IPS DF 19.7 (cell line): ENCODE data around the gene PXMP2.

Source experiments
- DNase-seq: peaks from one replicate; pipeline ENCODE4 v3.0.0-alpha.2; 2013; ENCODE audit warnings: low read depth, low spot score

PXMP2 gene

GRCh38 chr12:132687211-132688164 lies at the start of gene PXMP2, which contains the start of gene POLE:
TSS of gene PXMP2 (plus strand) at chr12:132687587. CDS start at chr12:132687671, 84 bp downstream.
TSS of gene POLE (minus strand) at chr12:132687342. CDS start at chr12:132687315, 27 bp downstream.
- peak; percentile 70 for DNase-seq

GRCh38 chr12:132637811-132638210 lies 49.6 kb upstream of the PXMP2 start:
- no peak for DNase-seq

GRCh38 chr12:132638541-132639408 lies 48.6 kb upstream of the PXMP2 start:
- no peak for DNase-seq

DNA sequence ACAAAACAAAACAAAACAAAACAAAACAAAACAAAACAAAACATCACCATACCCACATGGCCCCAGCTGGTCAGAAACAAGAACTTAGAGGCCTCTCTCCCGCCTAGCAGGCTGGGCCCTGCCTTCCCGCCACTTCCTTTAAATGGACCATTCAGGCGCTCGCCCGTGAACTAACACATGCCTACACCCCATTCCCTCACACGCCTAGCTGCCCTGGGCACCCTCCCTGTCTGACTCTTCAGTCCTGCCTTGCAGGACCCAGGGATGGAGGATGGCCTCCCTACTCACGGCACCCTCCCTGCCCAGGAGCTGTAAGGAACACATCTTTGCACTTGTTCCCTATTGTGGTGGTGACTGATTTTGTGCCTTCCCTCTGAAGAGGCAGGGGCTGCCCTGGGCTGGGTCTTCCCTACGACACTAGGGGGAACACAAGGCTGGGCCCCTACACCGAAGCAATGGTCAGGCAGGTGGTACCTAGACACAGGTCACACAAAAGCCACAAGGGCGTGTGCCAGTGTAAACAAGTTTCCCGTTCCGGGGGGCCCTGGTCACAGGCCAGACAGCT lies 47.3 kb upstream of the PXMP2 start:
- DNase-seq = no peak

- DNase-seq = no peak
These were observed 46.5 kb upstream of the PXMP2 start for GRCh38 chr12:132640936-132641335.

DNA sequence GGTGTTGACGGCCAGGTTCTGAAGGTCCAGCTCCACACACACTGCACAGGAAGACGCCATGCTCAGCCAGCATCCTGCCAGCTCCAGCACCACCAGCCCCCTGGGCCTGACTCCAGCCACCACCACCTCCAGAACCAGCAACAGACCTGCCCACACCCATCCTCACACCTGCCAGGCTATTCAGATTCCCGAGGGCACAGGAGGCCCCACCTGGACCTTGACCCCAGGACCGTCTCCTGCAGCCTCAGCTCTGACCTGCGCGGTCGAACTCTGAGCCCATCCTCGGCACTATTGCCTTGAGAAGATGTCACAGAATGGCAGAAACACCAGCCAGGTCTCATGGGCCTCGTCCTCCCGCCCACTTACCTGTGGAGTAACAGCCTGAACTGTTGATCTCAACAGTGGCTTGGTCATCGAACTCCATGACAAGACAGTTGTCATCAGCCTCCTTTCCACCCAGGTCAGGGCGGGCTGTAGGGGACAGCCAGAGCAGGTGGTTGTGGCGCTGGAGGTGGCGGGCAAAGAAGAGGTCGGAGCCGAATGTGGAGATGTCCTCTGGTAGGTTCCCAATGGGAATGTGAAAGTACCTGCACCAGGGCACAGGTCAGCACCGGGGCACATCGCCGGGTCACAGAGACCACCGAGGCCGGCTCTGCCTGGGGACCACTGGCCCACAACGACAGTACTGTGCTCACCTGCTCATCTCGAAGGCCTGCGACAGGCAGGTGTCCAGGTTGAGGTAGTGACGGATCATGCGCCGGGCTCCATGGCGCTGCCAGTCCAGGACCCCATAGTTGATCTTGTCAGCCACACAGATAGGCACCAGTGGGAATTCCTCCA lies 45.4 kb upstream of the PXMP2 start:
- no peak for DNase-seq

DNA sequence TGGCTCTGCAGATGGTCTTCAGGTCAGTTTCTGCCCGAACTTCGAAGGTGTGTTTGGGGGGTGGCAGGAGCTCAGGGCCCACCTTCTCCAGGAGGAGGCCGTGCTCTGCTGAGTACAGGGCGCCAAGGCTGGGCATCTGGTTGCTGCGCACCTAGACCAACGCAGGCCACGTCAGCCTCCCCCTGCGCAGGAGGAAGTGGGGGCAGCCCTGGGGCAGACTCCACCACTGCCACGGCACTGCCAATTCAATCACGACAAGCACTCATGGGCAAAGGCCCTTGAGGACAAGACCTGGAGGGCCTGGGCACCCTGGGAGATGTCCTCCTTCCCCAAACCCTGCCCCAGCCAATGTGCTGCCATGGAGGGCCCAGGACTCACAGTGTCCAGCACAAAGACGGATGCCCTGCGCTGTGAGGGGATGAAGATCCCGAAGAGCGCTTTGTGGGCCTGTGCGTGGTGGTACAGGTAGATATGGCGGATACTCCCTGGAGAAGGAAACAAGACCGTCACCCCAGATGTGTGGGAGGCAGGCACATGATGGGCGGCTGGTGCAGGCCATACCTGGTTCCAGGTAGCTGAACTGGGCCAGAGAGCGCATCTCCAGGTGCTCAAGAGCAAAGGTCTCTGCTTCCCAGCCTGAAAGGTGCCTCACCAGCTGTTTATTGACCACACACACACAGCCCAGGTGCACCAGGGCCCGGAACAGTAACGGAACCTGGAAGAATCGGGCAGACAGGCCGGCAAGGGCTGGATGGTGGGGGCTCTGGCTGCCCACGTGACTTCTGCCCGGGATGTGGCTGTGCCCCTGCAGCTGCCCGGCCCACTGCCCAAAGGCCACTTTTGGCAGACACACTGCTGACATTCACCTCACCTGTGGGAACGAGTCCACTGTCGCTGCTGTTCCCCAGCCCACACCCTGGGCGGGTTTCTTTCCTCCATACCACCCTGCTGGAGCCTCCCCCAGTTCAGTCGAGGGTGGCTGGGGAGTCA lies 44.2 kb upstream of the PXMP2 start:
- no peak for DNase-seq

GRCh38 chr12:132646850-132647249 lies 40.5 kb upstream of the PXMP2 start:
- DNase-seq = no peak

DNA sequence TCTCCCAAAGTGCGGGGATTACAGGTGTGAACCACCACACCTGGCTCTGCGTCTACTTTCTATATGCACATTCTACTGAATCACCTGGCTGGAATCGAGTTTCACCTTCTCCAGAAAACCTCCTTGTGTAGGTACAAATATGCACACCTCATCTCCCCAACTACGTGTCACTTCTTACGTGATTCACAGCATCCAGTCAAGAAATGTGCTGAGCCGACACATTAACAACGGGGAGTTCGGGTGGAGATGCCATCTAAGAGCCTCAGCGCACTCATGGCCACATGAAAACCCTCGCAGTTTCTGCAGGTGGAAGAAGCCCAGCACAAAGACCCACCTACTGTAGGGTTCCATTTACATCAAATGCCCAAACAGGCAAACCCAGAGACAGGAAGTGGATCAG lies 39.5 kb upstream of the PXMP2 start:
- DNase-seq = no peak

DNA sequence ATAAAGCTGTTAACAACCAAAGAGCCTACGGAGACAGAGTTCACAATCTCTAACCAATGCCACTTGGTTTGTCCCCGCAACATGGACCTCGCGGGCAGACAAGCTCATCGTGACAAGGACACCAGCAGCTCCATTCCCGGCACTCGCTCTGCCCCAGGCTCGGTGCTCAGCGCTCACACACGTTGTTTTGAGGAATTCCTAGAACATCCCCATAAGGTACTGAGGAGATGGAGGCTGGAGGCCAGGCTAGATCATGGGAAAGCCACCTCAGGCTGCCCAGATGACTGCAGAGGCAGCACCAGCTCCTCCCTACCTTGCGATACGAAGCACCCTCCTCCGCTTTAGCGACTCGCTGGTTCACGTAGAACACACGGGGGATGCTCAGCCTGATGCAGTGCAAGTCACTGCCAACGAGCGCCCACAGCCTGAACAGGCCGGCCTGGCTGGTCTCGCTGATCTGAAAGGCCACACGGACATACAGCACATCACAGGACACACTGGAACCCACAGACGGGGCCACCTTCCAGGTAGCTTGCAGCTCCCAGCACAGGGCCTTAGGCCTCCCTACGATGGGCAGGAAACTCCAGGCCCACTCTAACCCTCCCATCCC lies 38.7 kb upstream of the PXMP2 start:
- no peak for DNase-seq

GRCh38 chr12:132649226-132649945 lies 38.0 kb upstream of the PXMP2 start:
- DNase-seq = no peak

GRCh38 chr12:132651444-132652100 lies 35.8 kb upstream of the PXMP2 start:
- no peak for DNase-seq

DNA sequence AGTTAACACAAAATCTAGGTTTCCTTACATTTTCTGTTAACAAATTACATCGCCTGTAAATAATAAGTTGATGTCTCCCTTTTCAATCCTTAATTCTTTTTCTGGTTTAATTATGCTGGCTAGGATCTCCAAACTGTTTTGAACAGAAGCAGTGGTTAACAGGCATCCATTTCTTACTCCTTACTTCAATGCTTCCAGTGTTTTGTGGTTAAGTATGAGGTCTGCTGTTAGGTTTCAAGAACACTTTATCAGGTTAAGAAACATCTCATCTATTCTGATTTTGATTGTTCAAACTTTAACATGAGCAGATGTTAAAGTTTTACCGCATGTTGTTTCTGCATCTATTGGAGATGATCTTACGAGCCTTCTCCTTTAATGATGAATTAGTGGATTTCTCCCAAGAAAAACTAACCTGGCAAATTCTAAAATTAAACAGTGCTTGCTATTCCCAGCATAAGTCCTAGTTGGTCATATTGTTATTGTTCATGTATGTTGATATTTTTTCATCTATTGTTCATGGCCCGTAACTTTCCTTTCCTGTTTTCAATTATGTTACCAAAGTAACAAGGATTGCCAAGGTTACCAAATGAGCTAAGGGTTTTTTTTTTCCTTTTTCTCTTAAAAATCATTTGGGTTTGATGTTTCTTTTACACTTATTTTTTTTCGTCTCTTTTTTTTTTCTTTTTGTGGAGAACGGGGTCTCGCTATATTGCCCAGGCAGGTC lies 33.7 kb upstream of the PXMP2 start:
- DNase-seq = no peak

- no peak for DNase-seq
These were observed 30.2 kb upstream of the PXMP2 start for GRCh38 chr12:132657004-132657727.

- no peak for DNase-seq
These were observed 29.1 kb upstream of the PXMP2 start for GRCh38 chr12:132658149-132658894.

- DNase-seq = no peak
These were observed 28.2 kb upstream of the PXMP2 start for GRCh38 chr12:132659146-132659545.
